Uterus (tissue), 2 donors: ENCODE measurements around the gene BRAF.

ENCODE experiments used
- CTCF ChIP-seq, 4 experiments: fragments of 200-600 bp in 2 of 4; fragments of 450-650 bp in 2 of 4; sonication (generic) in 2 of 4; IDR thresholded peaks; one replicate each; pipeline ENCODE4 v1.5.1; 2016 to 2019; ENCODE audit warnings: antibody characterized with exemption in 4 of 4, mild to moderate bottlenecking in 2 of 4, moderate library complexity in 1 of 4
- POLR2A ChIP-seq, 2 donors: fragments of 450-650 bp; IDR thresholded peaks; one replicate each; pipeline ENCODE4 v1.6.1; 2016; ENCODE audit warnings: antibody characterized with exemption in 2 of 2, mild to moderate bottlenecking in 1 of 2, moderate library complexity in 1 of 2

GRCh38 chr7:140945940-140946339 is 21.2 kb upstream of the BRAF start:
- no peak for TF ChIP-seq CTCF (IDR thresholded peaks at IDR 0.05)
- TF ChIP-seq POLR2A (IDR thresholded peaks at IDR 0.05), result no peak
